GM23248 (cell line): ENCODE results near the gene PAPPA.

Experiments
- EZH2 ChIP-seq: fragments of 200-600 bp; sonication (generic); IDR thresholded peaks from 2 replicates; pipeline ENCODE4 v1.6.1; 2018; ENCODE audit warnings: antibody characterized with exemption, mild to moderate bottlenecking; ENCODE audit not compliant: insufficient read depth, poor library complexity, severe bottlenecking
- EZH2phosphoT487 ChIP-seq: fragments of 200-600 bp; sonication (generic); IDR thresholded peaks from 2 replicates; pipeline ENCODE4 v1.6.1; 2018; ENCODE audit warnings: antibody characterized with exemption, moderate library complexity, mild to moderate bottlenecking, low read depth; ENCODE audit not compliant: insufficient read depth

DNA sequence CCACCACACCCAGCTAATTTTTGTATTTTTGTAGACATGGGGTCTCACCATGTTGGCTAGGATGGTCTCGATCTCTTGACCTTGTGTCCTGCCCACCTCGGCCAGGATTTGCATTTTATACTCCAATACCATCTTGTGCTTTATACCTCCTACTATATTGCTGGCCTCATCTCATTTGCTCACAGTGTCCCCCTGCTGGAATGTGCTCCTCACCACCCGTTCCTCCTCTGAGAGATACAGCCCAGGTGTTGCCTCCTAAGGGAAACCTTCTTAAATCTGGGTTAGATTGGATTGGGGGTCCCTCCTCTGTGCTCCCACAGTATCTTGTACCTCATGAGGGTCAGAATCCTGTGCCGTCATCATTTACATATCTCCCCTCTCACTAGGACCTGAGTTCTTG is 131.7 kb downstream of the PAPPA start:
- TF ChIP-seq EZH2 (no peak), EZH2phosphoT487 (no peak)
